SK-N-SH treated with all-trans-retinoic acid at 6 μM for 48 hours (cell line): Measurements from ENCODE around the gene CPNE5.

Source experiments
- ARNTL ChIP-seq: fragments of 450-650 bp; formaldehyde crosslinking; IDR thresholded peaks from 2 replicates; pipeline ENCODE4 v1.5.0; 2020; ENCODE audit warnings: low read depth, mild to moderate bottlenecking, moderate library complexity, borderline replicate concordance
- ESRRG ChIP-seq: fragments of 250-450 bp; sonication (Bioruptor Pico); IDR thresholded peaks from 2 replicates; pipeline ENCODE4 v1.6.1; 2021; ENCODE audit warnings: mild to moderate bottlenecking
- ISL1 ChIP-seq: fragments of 250-450 bp; sonication (Bioruptor Pico); IDR thresholded peaks from 2 replicates; pipeline ENCODE4 v2.1.2; 2022; ENCODE audit warnings: mild to moderate bottlenecking, moderate library complexity
- RARB ChIP-seq: fragments of 250-450 bp; sonication (Bioruptor Pico); IDR thresholded peaks from 2 replicates; pipeline ENCODE4 v1.8.0; 2021; ENCODE audit warnings: mild to moderate bottlenecking, moderate library complexity
- TCF4 ChIP-seq: fragments of 250-450 bp; sonication (Bioruptor Pico); IDR thresholded peaks from 2 replicates; pipeline ENCODE4 v1.8.0; 2021; ENCODE audit warnings: mild to moderate bottlenecking, moderate library complexity, borderline replicate concordance
- ZFP3 ChIP-seq: fragments of 250-450 bp; sonication (Bioruptor Pico); IDR thresholded peaks from 2 replicates; pipeline ENCODE4 v1.5.0; 2020; ENCODE audit warnings: mild to moderate bottlenecking, moderate library complexity
- ZFP30 ChIP-seq: fragments of 450-650 bp; formaldehyde crosslinking; IDR thresholded peaks from 2 replicates; pipeline ENCODE4 v1.5.0; 2022; ENCODE audit warnings: mild to moderate bottlenecking, moderate library complexity
- ZNF565 ChIP-seq: fragments of 450-650 bp; formaldehyde crosslinking; conservative IDR thresholded peaks from 2 replicates; pipeline ENCODE4 v1.5.0; 2020; ENCODE audit warnings: low read depth, mild to moderate bottlenecking, moderate library complexity
- ZNF8 ChIP-seq: fragments of 450-650 bp; formaldehyde crosslinking; IDR thresholded peaks from 2 replicates; pipeline ENCODE4 v1.5.0; 2020; ENCODE audit warnings: mild to moderate bottlenecking, moderate library complexity
- TF ChIP-seq, protein P1 (sequence below): fragments of 250-450 bp; sonication (Bioruptor Pico); IDR thresholded peaks from 2 replicates; pipeline ENCODE4 v1.5.1; 2020; ENCODE audit warnings: low read depth, mild to moderate bottlenecking, moderate library complexity
- TF ChIP-seq, protein P2 (sequence below): fragments of 250-450 bp; sonication (Bioruptor Pico); IDR thresholded peaks from 2 replicates; pipeline ENCODE4 v1.5.0; 2020; ENCODE audit warnings: mild to moderate bottlenecking, moderate library complexity

GRCh38 chr6:36722879-36723278 lies 116.4 kb downstream of the CPNE5 start:
- TF ChIP-seq ZNF565 (CRISPR knock-in tag) (no peak), ZFP3 (CRISPR knock-in tag) (no peak), ISL1 (CRISPR knock-in tag) (no peak), ESRRG (CRISPR knock-in tag) (no peak), ZFP30 (no peak), RARB (CRISPR knock-in tag) (no peak), ARNTL (no peak), TCF4 (CRISPR knock-in tag) (no peak), ZNF8 (no peak)
- TF ChIP-seq, protein P1, sequence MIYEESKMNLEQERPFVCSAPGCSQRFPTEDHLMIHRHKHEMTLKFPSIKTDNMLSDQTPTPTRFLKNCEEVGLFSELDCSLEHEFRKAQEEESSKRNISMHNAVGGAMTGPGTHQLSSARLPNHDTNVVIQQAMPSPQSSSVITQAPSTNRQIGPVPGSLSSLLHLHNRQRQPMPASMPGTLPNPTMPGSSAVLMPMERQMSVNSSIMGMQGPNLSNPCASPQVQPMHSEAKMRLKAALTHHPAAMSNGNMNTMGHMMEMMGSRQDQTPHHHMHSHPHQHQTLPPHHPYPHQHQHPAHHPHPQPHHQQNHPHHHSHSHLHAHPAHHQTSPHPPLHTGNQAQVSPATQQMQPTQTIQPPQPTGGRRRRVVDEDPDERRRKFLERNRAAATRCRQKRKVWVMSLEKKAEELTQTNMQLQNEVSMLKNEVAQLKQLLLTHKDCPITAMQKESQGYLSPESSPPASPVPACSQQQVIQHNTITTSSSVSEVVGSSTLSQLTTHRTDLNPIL: no peak
- TF ChIP-seq, protein P2, sequence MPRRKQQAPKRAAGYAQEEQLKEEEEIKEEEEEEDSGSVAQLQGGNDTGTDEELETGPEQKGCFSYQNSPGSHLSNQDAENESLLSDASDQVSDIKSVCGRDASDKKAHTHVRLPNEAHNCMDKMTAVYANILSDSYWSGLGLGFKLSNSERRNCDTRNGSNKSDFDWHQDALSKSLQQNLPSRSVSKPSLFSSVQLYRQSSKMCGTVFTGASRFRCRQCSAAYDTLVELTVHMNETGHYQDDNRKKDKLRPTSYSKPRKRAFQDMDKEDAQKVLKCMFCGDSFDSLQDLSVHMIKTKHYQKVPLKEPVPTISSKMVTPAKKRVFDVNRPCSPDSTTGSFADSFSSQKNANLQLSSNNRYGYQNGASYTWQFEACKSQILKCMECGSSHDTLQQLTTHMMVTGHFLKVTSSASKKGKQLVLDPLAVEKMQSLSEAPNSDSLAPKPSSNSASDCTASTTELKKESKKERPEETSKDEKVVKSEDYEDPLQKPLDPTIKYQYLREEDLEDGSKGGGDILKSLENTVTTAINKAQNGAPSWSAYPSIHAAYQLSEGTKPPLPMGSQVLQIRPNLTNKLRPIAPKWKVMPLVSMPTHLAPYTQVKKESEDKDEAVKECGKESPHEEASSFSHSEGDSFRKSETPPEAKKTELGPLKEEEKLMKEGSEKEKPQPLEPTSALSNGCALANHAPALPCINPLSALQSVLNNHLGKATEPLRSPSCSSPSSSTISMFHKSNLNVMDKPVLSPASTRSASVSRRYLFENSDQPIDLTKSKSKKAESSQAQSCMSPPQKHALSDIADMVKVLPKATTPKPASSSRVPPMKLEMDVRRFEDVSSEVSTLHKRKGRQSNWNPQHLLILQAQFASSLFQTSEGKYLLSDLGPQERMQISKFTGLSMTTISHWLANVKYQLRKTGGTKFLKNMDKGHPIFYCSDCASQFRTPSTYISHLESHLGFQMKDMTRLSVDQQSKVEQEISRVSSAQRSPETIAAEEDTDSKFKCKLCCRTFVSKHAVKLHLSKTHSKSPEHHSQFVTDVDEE (CRISPR knock-in tag): no peak
